NCI-H774 (cell line): ENCODE data around the gene TBX20.
"Not testable (repeated sequence)": the region's sequence is repeated elsewhere in the genome, so short reads cannot be mapped to it uniquely, and the experiment has no call there.

Experiments used
- DNase-seq: peaks from one replicate; lab custom pipeline; 2025; lab: John Stamatoyannopoulos, UW

TBX20 gene

GRCh38 chr7:35255443-35256255 is 1.7 kb upstream of the TBX20 start:
- no peak for DNase-seq

GRCh38 chr7:35254496-35255442 is 869 bp upstream of the TBX20 start:
- no peak for DNase-seq

- no peak for DNase-seq
Measured at GRCh38 chr7:35253460-35253709, 515 bp downstream of the TBX20 start.

DNA sequence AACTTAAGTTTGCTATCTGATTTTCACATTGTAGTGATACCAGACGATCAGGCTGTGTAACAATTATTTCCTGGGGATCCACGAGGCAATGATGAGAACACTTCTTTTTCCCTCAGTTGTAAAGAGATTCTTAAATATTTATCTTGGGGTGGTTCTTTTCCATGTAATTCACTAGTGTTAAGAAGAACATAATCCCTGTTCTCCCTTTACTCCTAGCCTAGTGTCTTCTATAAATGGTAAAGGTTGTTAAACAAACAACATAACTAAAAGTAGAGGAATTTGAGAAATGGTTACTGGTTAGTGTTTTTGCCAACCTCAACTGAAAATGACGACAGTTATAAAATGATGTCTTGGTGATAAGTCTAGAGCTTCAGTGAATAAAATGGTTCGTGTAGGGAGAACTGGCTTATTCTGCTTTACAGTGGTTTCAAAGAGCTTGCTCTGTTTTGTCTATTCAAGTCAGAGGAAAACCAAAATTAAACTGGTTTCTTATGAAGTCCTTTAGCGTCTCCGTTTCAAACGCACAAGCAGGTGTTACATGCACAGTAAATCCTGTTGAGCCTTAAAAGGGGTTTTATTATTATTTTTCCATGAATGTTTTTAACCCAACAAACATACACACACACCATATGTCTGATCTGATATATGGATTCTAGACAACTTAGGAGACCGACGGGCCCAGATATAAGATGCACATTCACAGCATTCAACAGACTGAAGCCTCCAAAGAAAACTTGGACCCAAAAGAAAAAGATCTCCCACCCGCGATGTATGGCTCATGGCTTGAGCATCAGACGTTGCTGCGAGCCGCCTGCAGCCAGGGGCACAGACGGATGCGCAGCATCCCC is 1.1 kb downstream of the TBX20 start:
- no peak for DNase-seq

DNA sequence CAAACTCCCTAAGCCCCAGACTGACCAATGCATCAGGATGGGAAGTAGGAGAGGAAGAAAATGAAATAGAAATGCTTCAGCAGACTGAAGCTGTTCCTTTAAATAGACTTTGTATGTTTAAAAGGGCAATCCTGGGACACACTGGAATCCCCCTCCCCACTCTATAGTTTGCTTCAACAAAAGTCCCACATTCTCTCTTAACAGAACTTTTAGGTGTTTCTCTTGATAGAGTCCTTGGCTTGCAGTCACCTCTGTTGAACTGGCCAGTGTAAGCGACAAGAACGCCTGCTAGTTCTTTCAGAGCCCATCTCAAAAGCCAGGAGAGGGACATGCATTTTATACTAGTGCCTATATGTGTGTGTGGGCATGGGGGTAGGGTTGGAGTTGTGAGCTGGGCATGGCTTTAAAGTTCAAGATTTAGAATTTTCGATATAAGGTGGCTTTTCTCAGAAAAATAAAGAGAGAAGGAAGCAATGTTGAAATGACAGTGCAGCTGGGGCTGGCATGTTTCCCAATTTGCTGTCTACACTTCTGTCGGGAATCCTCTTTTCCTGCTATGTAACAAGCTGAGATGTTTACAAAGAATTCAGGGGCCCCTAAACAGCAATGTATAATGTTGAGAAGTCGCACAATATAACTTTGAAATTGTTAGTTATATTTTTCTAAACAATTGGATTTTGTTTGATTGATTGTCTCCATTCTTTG is 2.1 kb downstream of the TBX20 start:
- no peak for DNase-seq

- DNase-seq, result no peak
Measured at GRCh38 chr7:35250941-35251340, 3.0 kb downstream of the TBX20 start.

DNA sequence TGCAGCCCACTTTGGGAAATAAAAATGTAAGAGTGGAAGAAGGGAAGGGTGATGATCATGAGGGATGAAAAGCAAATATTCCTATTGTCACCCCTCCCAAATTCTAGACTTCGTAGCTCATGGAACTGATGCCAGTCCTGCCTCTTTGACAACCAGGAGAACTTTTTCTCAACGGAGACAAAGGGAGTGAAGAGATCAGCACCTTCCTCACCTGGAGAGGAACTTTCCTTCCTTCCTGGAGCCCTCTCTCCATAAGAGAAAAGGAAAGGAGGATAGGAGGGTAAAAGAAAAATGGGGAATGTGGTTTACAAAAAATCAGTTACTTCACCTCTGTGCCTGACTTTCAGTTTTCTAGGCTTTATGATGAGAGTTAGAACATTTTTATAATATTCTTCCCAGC is 3.4 kb downstream of the TBX20 start:
- DNase-seq, result no peak

DNA sequence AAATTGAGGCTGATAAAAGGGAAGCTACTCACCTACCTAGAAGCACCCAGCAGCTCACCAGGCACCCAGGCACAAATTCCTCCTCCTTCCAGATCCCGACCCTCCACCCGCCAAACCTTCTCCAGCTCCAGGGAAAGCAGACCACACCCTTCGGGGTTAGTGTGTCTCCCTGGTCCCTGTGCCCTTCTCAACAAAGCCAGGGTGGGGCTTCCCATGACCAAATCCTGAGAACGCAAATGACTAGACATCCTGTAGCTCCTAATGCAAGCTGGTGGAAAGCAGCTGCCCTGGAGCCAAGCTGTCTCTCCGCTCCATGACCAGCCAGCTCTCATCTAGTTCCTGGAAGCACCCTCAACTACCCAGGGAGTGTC is 4.4 kb downstream of the TBX20 start:
- no peak for DNase-seq

GRCh38 chr7:35248576-35249536 is 5.0 kb downstream of the TBX20 start:
- no peak for DNase-seq

- no peak for DNase-seq
Measured at GRCh38 chr7:35246819-35247218, 7.1 kb downstream of the TBX20 start.

DNA sequence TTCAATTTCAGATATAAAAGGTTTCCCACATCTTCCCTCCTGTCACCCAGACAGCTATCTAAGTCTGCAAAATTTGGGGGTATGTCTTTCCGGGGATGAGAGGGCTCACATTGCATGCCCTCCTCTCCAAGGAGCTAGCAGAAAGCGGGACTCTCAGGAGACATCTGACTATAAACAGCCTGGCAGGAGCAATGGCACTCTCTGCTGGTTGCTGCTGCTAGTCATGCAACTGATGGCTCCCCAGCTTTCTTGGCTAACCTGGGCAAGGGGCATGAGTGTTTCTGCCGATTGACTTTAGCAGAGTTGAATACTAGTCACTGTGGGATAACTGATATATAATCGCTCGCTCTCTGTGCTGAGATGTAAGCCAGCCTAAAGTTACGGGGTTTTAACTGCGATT is 12.0 kb downstream of the TBX20 start:
- no peak for DNase-seq

- DNase-seq, result no peak
Measured at GRCh38 chr7:35241436-35241835, 12.5 kb downstream of the TBX20 start.

- not testable (repeated sequence) for DNase-seq
Measured at GRCh38 chr7:35241008-35241407, 12.9 kb downstream of the TBX20 start.

DNA sequence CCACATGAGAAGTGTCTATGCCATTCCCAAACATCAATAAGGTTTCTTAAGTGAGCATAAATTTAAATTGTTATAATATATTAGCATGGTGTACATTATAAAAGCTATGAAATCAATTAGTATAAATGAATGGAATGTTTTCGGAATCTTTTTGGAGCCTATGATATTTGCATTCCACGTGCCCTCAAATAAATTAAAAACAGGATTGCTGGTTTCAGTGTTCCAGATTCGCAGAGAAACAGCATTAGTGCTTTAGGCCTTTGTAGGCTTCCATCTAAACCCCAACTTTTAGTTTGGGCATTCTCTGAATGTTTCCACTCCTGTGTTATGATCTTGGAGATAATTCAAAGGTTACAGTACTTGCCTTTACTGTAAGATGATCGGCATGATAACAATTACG is 15.4 kb downstream of the TBX20 start:
- not testable (repeated sequence) for DNase-seq

- no peak for DNase-seq
Measured at GRCh38 chr7:35232994-35233393, 20.9 kb downstream of the TBX20 start.

GRCh38 chr7:35231221-35231620 is 22.7 kb downstream of the TBX20 start:
- DNase-seq, result not testable (repeated sequence)

DNA sequence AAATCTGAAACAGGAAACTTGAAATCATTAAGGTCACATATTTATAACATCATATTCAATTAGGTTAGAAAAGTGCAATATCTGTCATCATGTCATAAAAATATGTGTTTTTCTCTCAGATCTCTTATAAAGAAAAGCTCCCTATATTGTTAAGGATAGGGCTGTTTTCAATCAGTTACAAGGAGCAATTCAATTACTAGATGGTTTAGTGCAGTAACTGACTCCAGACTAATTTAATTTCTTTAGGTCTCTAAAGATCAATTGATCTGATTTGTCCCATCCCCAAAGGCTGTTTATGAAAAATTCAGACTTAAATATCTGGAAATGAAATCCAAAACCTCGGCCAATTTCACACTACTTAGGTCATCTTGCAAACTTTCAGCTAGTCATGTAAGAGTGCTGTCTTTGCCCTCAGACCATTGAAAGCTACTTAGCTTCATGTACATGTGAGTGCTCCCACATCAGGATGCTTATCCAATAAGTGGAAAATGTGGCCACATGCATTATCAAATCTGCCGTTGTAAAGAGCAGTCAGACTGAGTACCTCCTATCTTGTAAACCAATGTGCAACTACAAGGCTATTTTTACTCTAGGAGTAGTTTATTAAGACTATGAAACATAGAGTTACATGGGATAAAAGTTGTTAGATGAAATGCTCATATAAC is 24.7 kb downstream of the TBX20 start:
- DNase-seq, result not testable (repeated sequence)

DNA sequence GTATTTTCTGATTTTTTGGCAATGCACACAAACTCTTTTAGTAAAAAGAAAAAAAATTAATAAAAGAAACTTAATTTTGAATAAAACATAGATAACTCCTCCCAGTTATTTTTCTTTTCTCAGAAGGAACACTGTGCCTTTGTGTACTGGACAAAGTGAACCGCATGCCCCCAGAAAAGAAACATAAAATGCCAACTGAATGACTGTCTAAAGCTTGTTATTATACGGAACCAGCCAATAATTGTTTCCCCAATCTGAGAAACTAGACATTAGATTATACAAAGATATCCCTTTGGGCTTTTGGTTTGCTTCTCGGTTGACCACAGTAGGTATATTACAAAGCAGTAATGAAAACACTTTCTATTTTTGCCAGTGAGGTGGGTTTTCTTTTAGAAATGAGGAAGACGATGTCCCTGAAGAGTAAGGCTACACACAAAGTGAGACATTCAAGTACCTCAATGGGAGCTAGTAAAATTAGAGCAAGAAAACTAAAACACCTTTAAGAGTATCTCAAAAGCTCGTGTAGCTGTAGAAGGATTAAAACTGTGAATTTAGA is 25.3 kb downstream of the TBX20 start:
- DNase-seq, result not testable (repeated sequence)

DNA sequence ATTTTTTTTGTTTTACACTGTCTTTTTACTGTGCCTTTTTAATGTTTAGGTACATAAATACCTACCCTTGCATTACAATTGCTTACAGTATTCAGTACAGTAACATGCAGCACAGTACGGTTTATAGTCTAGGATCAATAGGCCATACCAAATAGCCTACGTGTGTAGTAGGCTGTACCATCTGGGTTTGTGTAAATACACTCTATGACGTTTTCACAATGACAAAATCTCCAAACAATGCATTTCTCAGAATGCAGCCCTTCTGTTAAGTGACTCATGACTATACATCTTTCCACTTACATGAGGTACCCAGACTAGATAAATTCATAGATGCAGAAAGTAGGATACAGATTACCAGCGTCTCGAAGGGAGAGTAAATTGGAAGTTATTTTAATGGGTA is 26.5 kb downstream of the TBX20 start:
- DNase-seq, result not testable (repeated sequence)

DNA sequence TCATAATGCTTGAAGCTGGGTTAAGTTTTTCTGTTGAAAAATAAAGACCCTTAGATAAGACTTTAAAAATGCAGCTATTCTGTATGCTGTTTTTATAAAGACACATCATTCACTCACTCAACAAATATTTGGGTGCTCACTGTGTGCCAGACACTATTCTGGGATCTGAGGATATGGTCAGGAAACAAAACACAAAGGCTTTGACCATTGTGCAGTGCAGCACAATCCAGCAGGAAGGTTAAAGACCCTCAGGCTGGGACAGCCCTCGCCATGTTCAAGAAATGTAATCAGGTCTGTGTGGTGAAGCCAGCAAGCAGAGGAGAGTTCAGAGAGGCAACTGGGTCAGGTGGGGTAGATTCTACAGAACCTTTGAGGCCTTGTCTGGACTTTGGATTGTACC is 31.5 kb downstream of the TBX20 start:
- DNase-seq, result not testable (repeated sequence)
